Sigmoid colon (tissue), 7 donors: ENCODE measurements around the gene BTN1A1. TPM values are rescaled to one million over a fixed set of nuclear protein-coding genes. Genes with fewer than 3 reads are reported as not detected.

ENCODE experiments used
- DNase-seq: peaks from one replicate; pipeline ENCODE4 v3.0.0-alpha.2; 2019
- H3K27ac ChIP-seq, 4 donors: fragments of 200-600 bp; sonication (generic); one replicate each; pipeline ENCODE4 v1.5.1; 2016 to 2019; ENCODE audit warnings: mild to moderate bottlenecking in 1 of 4
- H3K27me3 ChIP-seq, 3 donors: fragments of 200-600 bp; sonication (generic); one replicate each; pipeline ENCODE4 v1.5.1; 2019; ENCODE audit warnings: mild to moderate bottlenecking in 1 of 3
- H3K36me3 ChIP-seq, 4 donors: fragments of 200-600 bp; sonication (generic); one replicate each; pipeline ENCODE4 v1.5.1; 2016 to 2019
- H3K4me1 ChIP-seq, 4 donors: fragments of 200-600 bp; sonication (generic); one replicate each; pipeline ENCODE4 v1.5.1; 2017 to 2019
- H3K4me3 ChIP-seq, 4 donors: fragments of 200-600 bp; sonication (generic); one replicate each; pipeline ENCODE4 v1.5.1; 2017 to 2019; ENCODE audit warnings: mild to moderate bottlenecking in 2 of 4, moderate library complexity in 1 of 4
- H3K9me3 ChIP-seq, 4 donors: fragments of 200-600 bp in 3 of 4; sonication (generic) in 3 of 4; one replicate each; pipeline versions ENCODE4 v1.5.1 to v1.6.1; 2013 to 2019
- CTCF ChIP-seq, 4 experiments: fragments of 450-650 bp in 3 of 4; fragments of 200-600 bp in 1 of 4; IDR thresholded peaks; one replicate each; pipeline ENCODE4 v1.5.1; 2016 to 2019; ENCODE audit warnings: antibody characterized with exemption in 4 of 4, mild to moderate bottlenecking in 3 of 4, moderate library complexity in 2 of 4
- EP300 ChIP-seq, 4 donors: sonication (generic); formaldehyde crosslinking; IDR thresholded peaks; one replicate each; pipeline ENCODE4 v1.6.1; 2017; ENCODE audit warnings: antibody characterized with exemption in 4 of 4
- POLR2A ChIP-seq, 2 donors: fragments of 450-650 bp; IDR thresholded peaks; one replicate each; pipeline ENCODE4 v1.6.1; 2016; ENCODE audit warnings: antibody characterized with exemption in 2 of 2, mild to moderate bottlenecking in 2 of 2, moderate library complexity in 2 of 2
- POLR2AphosphoS5 ChIP-seq, 4 donors: sonication (generic); formaldehyde crosslinking; IDR thresholded peaks; one replicate each; pipeline ENCODE4 v1.6.1; 2017; ENCODE audit warnings: antibody characterized with exemption in 4 of 4
- WGBS, 2 donors: extraction: QIAGEN DNeasy Blood & Tissue Kit; methylation state at CpG; one replicate each; pipeline ENCODE4 v1.1.7; 2013; 5-methylcytosine and 5-hydroxymethylcytosine counted together
- intact Hi-C: fragments of 100-400 bp; cut with DNase I; formaldehyde crosslinking; loops from one replicate; pipeline ENCODE4 v1.15.1; 2023
- polyA plus RNA-seq, 3 donors: library from polyadenylated mRNA; stranded (reverse); fragments of 200-250 nt; gene quantifications; one replicate each; pipeline ENCODE4 v1.2.3, GENCODE V29; 2013
- total RNA-seq, 4 donors: library from RNA; depleted of rRNA; stranded (reverse); fragments of >200 nt; gene quantifications; one replicate each; pipeline ENCODE4 v1.1.0, GENCODE V29; 2016
- donor health status: healthy with polysubstance abuse.
- donor health status: Bipolar disorder and iron deficiency.
- donor health status: healthy.

The BTN1A1 gene
- total and polyA plus RNA-seq, 7 donors, result 0.20 to 0.28 TPM; not detected in 5

GRCh38 chr6:26472549-26473290 lies 27.4 kb upstream of the BTN1A1 start:
- no peaks in the 10 kb centered on the region for H3K27me3 ChIP-seq
- peaks cover 0 to 30% (median 16%) of the 10 kb centered on the region in 4 donors for H3K4me1 ChIP-seq
- DNase-seq, result no peak
- peak overlapping the region; percentile 88 to 92 (median 90) for H3K27ac ChIP-seq
- H3K36me3 ChIP-seq, result peaks cover 0 to 22% (median 17%) of the 10 kb centered on the region in 4 donors
- H3K4me3 ChIP-seq, result no peak overlapping the region
- intact Hi-C loops, result no loop called here
- H3K9me3 ChIP-seq, result no peaks in the 10 kb centered on the region
- no peak for TF ChIP-seq POLR2AphosphoS5 (IDR thresholded peaks at IDR 0.05)
- no peak for TF ChIP-seq POLR2A (IDR thresholded peaks at IDR 0.05)
- TF ChIP-seq CTCF (IDR thresholded peaks at IDR 0.05), result no peak
- TF ChIP-seq EP300 (IDR thresholded peaks at IDR 0.05), result no peak
- 95 to 97% methylated on average over 4 of the region's 4 CpGs for WGBS, 2 donors

- 80 to 85% methylated on average over 1 of the region's 1 CpG for WGBS, 2 donors
- Histone ChIP-seq H3K27me3 (no peaks in the 10 kb centered on the region), H3K4me3 (peak overlapping the region; percentile 34 to 53 (median 46)), H3K36me3 (peaks cover 0 to 16% (median 10%) of the 10 kb centered on the region in 4 donors), H3K9me3 (no peaks in the 10 kb centered on the region), H3K4me1 (peaks cover 0 to 30% (median 16%) of the 10 kb centered on the region in 4 donors), H3K27ac (peak overlapping the region; percentile 88 to 92 (median 90))
- no peak for TF ChIP-seq POLR2AphosphoS5 (IDR thresholded peaks at IDR 0.05)
- no peak for TF ChIP-seq CTCF (IDR thresholded peaks at IDR 0.05)
- no peak for TF ChIP-seq POLR2A (IDR thresholded peaks at IDR 0.05)
- TF ChIP-seq EP300 (IDR thresholded peaks at IDR 0.05), result no peak
- DNase-seq, result no peak
- intact Hi-C loops, result no loop called here
Observed at GRCh38 chr6:26473429-26473757, 26.7 kb upstream of the BTN1A1 start.

- H3K27ac ChIP-seq, result peak overlapping the region; percentile 88 to 92 (median 90)
- H3K4me1 ChIP-seq, result peaks cover 0 to 30% (median 16%) of the 10 kb centered on the region in 4 donors
- DNase-seq, result peak; percentile 92
- WGBS, 2 donors, result 1% methylated on average over 12 of the region's 12 CpGs
- TF ChIP-seq POLR2AphosphoS5 (IDR thresholded peaks at IDR 0.05), result peak; percentile 80 to 91 (median 88)
- no peak for TF ChIP-seq EP300 (IDR thresholded peaks at IDR 0.05)
- TF ChIP-seq POLR2A (IDR thresholded peaks at IDR 0.05), result peak; percentile 67 to 79
- no peaks in the 10 kb centered on the region for H3K27me3 ChIP-seq
- H3K9me3 ChIP-seq, result no peaks in the 10 kb centered on the region
- intact Hi-C loops, result loop anchor here (2.0 kb wide), 2 partner anchors 15 to 47 kb away; no protein-coding TSS in a partner anchor
- peak overlapping the region; percentile 34 to 53 (median 46) for H3K4me3 ChIP-seq
- peaks cover 0 to 11% (median 6%) of the 10 kb centered on the region in 4 donors for H3K36me3 ChIP-seq
Observed at GRCh38 chr6:26473758-26474438, 26.2 kb upstream of the BTN1A1 start.

GRCh38 chr6:26474439-26474881 lies 25.6 kb upstream of the BTN1A1 start:
- H3K27me3 ChIP-seq, result no peaks in the 10 kb centered on the region
- intact Hi-C loops, result loop anchor here (2.0 kb wide), 2 partner anchors 16 to 46 kb away; no protein-coding TSS in a partner anchor
- WGBS, 2 donors, result 39 to 48% methylated on average over 2 of the region's 2 CpGs
- H3K4me1 ChIP-seq, result peaks cover 0 to 30% (median 16%) of the 10 kb centered on the region in 4 donors
- no peaks in the 10 kb centered on the region for H3K9me3 ChIP-seq
- no peak for DNase-seq
- H3K4me3 ChIP-seq, result peak overlapping the region; percentile 34 to 53 (median 46)
- peak overlapping the region; percentile 88 to 92 (median 90) for H3K27ac ChIP-seq
- H3K36me3 ChIP-seq, result peaks cover 0 to 6% (median 2%) of the 10 kb centered on the region in 4 donors
- no peak for TF ChIP-seq CTCF (IDR thresholded peaks at IDR 0.05)
- no peak for TF ChIP-seq POLR2AphosphoS5 (IDR thresholded peaks at IDR 0.05)
- no peak for TF ChIP-seq POLR2A (IDR thresholded peaks at IDR 0.05)
- no peak for TF ChIP-seq EP300 (IDR thresholded peaks at IDR 0.05)
